PC-9 (cell line): ENCODE measurements around the gene DNM1. TPM values are rescaled to one million over a fixed set of nuclear protein-coding genes. Genes with fewer than 3 reads are reported as not detected.

Experiments
- BruUV-seq: library from RNA; stranded (reverse); fragments of 400-500 nt; replicated peaks from 2 replicates; lab custom pipeline; 2021; lab: Mats Ljungman, UMichigan
- CTCF ChIA-PET: fragments of 300-600 bp; sonication (Branson Sonifier 250); formaldehyde crosslinking; loops from one replicate; lab custom pipeline; 2022; ENCODE audit warnings: antibody characterized with exemption; lab: Charles Lee
- POLR2A ChIA-PET: fragments of 300-600 bp; sonication (Branson Sonifier 250); formaldehyde crosslinking; loops from one replicate; lab custom pipeline; 2022; ENCODE audit warnings: antibody characterized with exemption; ENCODE audit not compliant: unreplicated experiment; lab: Charles Lee
- DNase-seq, 2 experiments: peaks; one replicate each; pipeline versions ENCODE4 v3.0.0 to v3.0.0-alpha.2; 2015 to 2022; ENCODE audit warnings: mixed read lengths in 1 of 2
- H2AFZ ChIP-seq: fragments of 200-600 bp; sonication (generic); 2 replicates; pipeline ENCODE4 v1.8.1; 2017; ENCODE audit warnings: antibody characterized with exemption
- H3F3A ChIP-seq: fragments of 200-600 bp; sonication (generic); 2 replicates; pipeline ENCODE4 v1.8.1; 2017; ENCODE audit warnings: antibody characterized with exemption, mild to moderate bottlenecking, low read depth; ENCODE audit not compliant: insufficient read depth
- H3K27ac ChIP-seq: fragments of 200-600 bp; sonication (generic); 2 replicates; pipeline ENCODE4 v1.6.1; 2016; ENCODE audit warnings: mixed run types
- H3K27me3 ChIP-seq: fragments of 200-600 bp; sonication (generic); 2 replicates; pipeline ENCODE4 v1.6.1; 2016; ENCODE audit warnings: low read depth, mixed run types; ENCODE audit not compliant: insufficient read depth
- H3K36me3 ChIP-seq: fragments of 200-600 bp; sonication (generic); 2 replicates; pipeline ENCODE4 v1.6.1; 2016; ENCODE audit warnings: low read depth, mixed run types
- H3K4me1 ChIP-seq: fragments of 200-600 bp; sonication (generic); replicated peaks from 2 replicates; pipeline ENCODE4 v1.6.1; 2016; ENCODE audit warnings: mixed run types; ENCODE audit not compliant: insufficient read depth
- H3K4me2 ChIP-seq: fragments of 200-600 bp; sonication (generic); 2 replicates; pipeline ENCODE4 v1.6.1; 2017; ENCODE audit warnings: mixed run types
- H3K4me3 ChIP-seq: fragments of 200-600 bp; sonication (generic); 2 replicates; pipeline ENCODE4 v1.6.1; 2016; ENCODE audit warnings: mixed run types
- H3K79me2 ChIP-seq: fragments of 200-600 bp; sonication (generic); 2 replicates; pipeline ENCODE4 v1.6.1; 2017; ENCODE audit warnings: low read depth, mixed run types
- H3K9me2 ChIP-seq: fragments of 200-600 bp; sonication (generic); 2 replicates; pipeline ENCODE4 v1.8.1; 2017; ENCODE audit warnings: mild to moderate bottlenecking; ENCODE audit not compliant: insufficient read depth
- H3K9me3 ChIP-seq: fragments of 200-600 bp; sonication (generic); 2 replicates; pipeline ENCODE4 v1.8.1; 2016; ENCODE audit warnings: low read depth; ENCODE audit not compliant: insufficient read depth
- H4K20me1 ChIP-seq: fragments of 200-600 bp; sonication (generic); 2 replicates; pipeline ENCODE4 v1.8.1; 2017; ENCODE audit not compliant: insufficient read depth
- CTCF ChIP-seq: fragments of 200-600 bp; sonication (generic); conservative IDR thresholded peaks from 2 replicates; pipeline ENCODE4 v1.6.1; 2017; ENCODE audit warnings: mixed run types, antibody characterized with exemption, mild to moderate bottlenecking, moderate library complexity
- EZH2 ChIP-seq: fragments of 200-600 bp; sonication (generic); IDR thresholded peaks from 2 replicates; pipeline ENCODE4 v1.8.0; 2017; ENCODE audit warnings: antibody characterized with exemption, low read depth
- intact Hi-C: fragments of 100-400 bp; cut with micrococcal nuclease; formaldehyde crosslinking; loops from one replicate; pipeline ENCODE4 v1.10.0; 2022; ENCODE audit not compliant: unreplicated experiment
- total RNA-seq: library from RNA; stranded (reverse); gene quantifications from 2 replicates; pipeline ENCODE4 v1.2.3, GENCODE V29; 2021

The DNM1 gene
- total RNA-seq, 1 experiment from 2014 or later = 134 TPM

GRCh38 chr9:128249908-128250838 lies 47.0 kb downstream of the DNM1 start:
- Histone ChIP-seq H3K27ac (no peak overlapping the region), H3K79me2 (no peaks in the 10 kb centered on the region), H3K4me3 (no peak overlapping the region), H3F3A (peaks cover 11% of the 10 kb centered on the region; the same call in 1 of the 2 replicates), H3K4me2 (no peak overlapping the region), H3K9me2 (no peaks in the 10 kb centered on the region), H3K9me3 (no peaks in the 10 kb centered on the region), H2AFZ (no peak overlapping the region), H3K27me3 (no peaks in the 10 kb centered on the region), H3K4me1 (no peaks in the 10 kb centered on the region), H4K20me1 (no peaks in the 10 kb centered on the region), H3K36me3 (no peaks in the 10 kb centered on the region)
- ChIA-PET POLR2A (interaction anchor here (0.6 kb wide), 1 partner anchor 95 kb away, joined by 3 read pairs; no protein-coding TSS in a partner anchor), CTCF (interaction anchor here (0.5 to 0.6 kb wide), 2 partner anchors 171 to 191 kb away, joined by 3 read pairs; partner anchors contain the start of gene CERCAM)
- intact Hi-C loops = no loop called here
- BruUV-seq = no TSS peak
- TF ChIP-seq CTCF (no peak), EZH2 (no peak)
- DNase-seq = peak in 1 of 2 experiments; percentile 44

- H3K36me3 ChIP-seq = no peaks in the 10 kb centered on the region
- intact Hi-C loops = no loop called here
- no peak overlapping the region for H3K4me3 ChIP-seq
- POLR2A ChIA-PET = no interaction called here
- no peaks in the 10 kb centered on the region for H3K9me2 ChIP-seq
- H4K20me1 ChIP-seq = no peaks in the 10 kb centered on the region
- no TSS peak for BruUV-seq
- H3K79me2 ChIP-seq = no peaks in the 10 kb centered on the region
- DNase-seq = no peak
- H3K4me1 ChIP-seq = no peaks in the 10 kb centered on the region
- H3K9me3 ChIP-seq = no peaks in the 10 kb centered on the region
- H3K4me2 ChIP-seq = no peak overlapping the region
- no peaks in the 10 kb centered on the region for H3K27me3 ChIP-seq
- no peak overlapping the region for H2AFZ ChIP-seq
- TF ChIP-seq CTCF (no peak), EZH2 (no peak)
- peaks cover 18% of the 10 kb centered on the region; the same call in 1 of the 2 replicates for H3F3A ChIP-seq
- H3K27ac ChIP-seq = no peak overlapping the region
- CTCF ChIA-PET = no interaction called here
Observed at GRCh38 chr9:128250839-128251731, 47.9 kb downstream of the DNM1 start.

- Histone ChIP-seq H3K27me3 (no peaks in the 10 kb centered on the region), H3K4me1 (no peaks in the 10 kb centered on the region), H3K9me2 (no peaks in the 10 kb centered on the region), H3K79me2 (no peaks in the 10 kb centered on the region), H3K9me3 (no peaks in the 10 kb centered on the region), H3K36me3 (no peaks in the 10 kb centered on the region), H3K4me3 (no peak overlapping the region), H4K20me1 (no peaks in the 10 kb centered on the region), H3K4me2 (no peak overlapping the region), H3K27ac (no peak overlapping the region), H2AFZ (no peak overlapping the region), H3F3A (peaks cover 24% of the 10 kb centered on the region; the same call in 1 of the 2 replicates)
- intact Hi-C loops = no loop called here
- ChIA-PET CTCF (no interaction called here), POLR2A (no interaction called here)
- TF ChIP-seq EZH2 (no peak), CTCF (no peak)
- no peak for DNase-seq
- no TSS peak for BruUV-seq
Observed at GRCh38 chr9:128251732-128252100, 48.5 kb downstream of the DNM1 start.
